HepG2 (cell line): Measurements from ENCODE around the gene SHANK2. TPM values are rescaled to one million over a fixed set of nuclear protein-coding genes. Genes with fewer than 3 reads are reported as not detected.

Source experiments
- ARNT2 ChIP-seq: sonication (generic); formaldehyde crosslinking; IDR thresholded peaks from 2 replicates; pipeline ENCODE4 v1.8.0; 2022; ENCODE audit warnings: mild to moderate bottlenecking, low read depth, missing genetic modification reagents, moderate library complexity
- CHD2 ChIP-seq: IDR thresholded peaks from 2 replicates; pipeline ENCODE4 v1.6.1; 2011; ENCODE audit warnings: low read depth, low read length, improper control_type of control experiment
- ERF ChIP-seq: IDR thresholded peaks from 2 replicates; pipeline ENCODE4 v1.6.1; 2018; ENCODE audit warnings: missing biosample characterization, missing genetic modification reagents
- HOXA7 ChIP-seq: sonication (generic); formaldehyde crosslinking; IDR thresholded peaks from 2 replicates; pipeline ENCODE4 v1.8.1; 2022; ENCODE audit warnings: mild to moderate bottlenecking, missing genetic modification reagents, moderate library complexity
- JUND ChIP-seq: sonication (generic); formaldehyde crosslinking; IDR thresholded peaks from 2 replicates; pipeline ENCODE4 v1.8.0; 2022; ENCODE audit warnings: mild to moderate bottlenecking, missing genetic modification reagents
- KLF12 ChIP-seq: sonication (generic); formaldehyde crosslinking; IDR thresholded peaks from 2 replicates; pipeline ENCODE4 v1.4.0; 2020; ENCODE audit warnings: missing genetic modification reagents, borderline replicate concordance
- MED13 ChIP-seq: sonication (generic); formaldehyde crosslinking; IDR thresholded peaks from 2 replicates; pipeline ENCODE4 v1.5.0; 2020; ENCODE audit warnings: missing genetic modification reagents
- MIER2 ChIP-seq: IDR thresholded peaks from 2 replicates; pipeline ENCODE4 v1.6.1; 2016; ENCODE audit warnings: missing biosample characterization, missing genetic modification reagents
- NAIF1 ChIP-seq: sonication (generic); formaldehyde crosslinking; IDR thresholded peaks from 2 replicates; pipeline ENCODE4 v1.5.0; 2020; ENCODE audit warnings: mild to moderate bottlenecking, missing genetic modification reagents, borderline replicate concordance
- NCOA2 ChIP-seq: sonication (generic); formaldehyde crosslinking; IDR thresholded peaks from 2 replicates; pipeline ENCODE4 v1.8.0; 2022; ENCODE audit warnings: inconsistent platforms
- NFIB ChIP-seq: sonication (generic); formaldehyde crosslinking; IDR thresholded peaks from 2 replicates; pipeline ENCODE4 v1.9.0; 2021; ENCODE audit warnings: missing genetic modification reagents, mild to moderate bottlenecking, borderline replicate concordance
- NFYC ChIP-seq: IDR thresholded peaks from 2 replicates; pipeline ENCODE4 v1.6.1; 2016; ENCODE audit warnings: missing genetic modification reagents, missing compliant biosample characterization
- RFX5 ChIP-seq: IDR thresholded peaks from 2 replicates; pipeline ENCODE4 v1.6.1; 2011; ENCODE audit warnings: low read depth, low read length, improper control_type of control experiment
- SETDB1 ChIP-seq: sonication (generic); formaldehyde crosslinking; IDR thresholded peaks from 2 replicates; pipeline ENCODE4 v1.5.1; 2020; ENCODE audit warnings: missing genetic modification reagents, mild to moderate bottlenecking, borderline replicate concordance
- SMYD3 ChIP-seq: sonication (generic); formaldehyde crosslinking; IDR thresholded peaks from 2 replicates; pipeline ENCODE4 v1.8.1; 2023; ENCODE audit warnings: mild to moderate bottlenecking, missing genetic modification reagents
- SOX5 ChIP-seq: IDR thresholded peaks from 2 replicates; pipeline ENCODE4 v1.6.1; 2016; ENCODE audit warnings: borderline replicate concordance
- ZBTB7A ChIP-seq: sonication (generic); formaldehyde crosslinking; IDR thresholded peaks from 2 replicates; pipeline ENCODE4 v1.8.0; 2022; ENCODE audit warnings: mild to moderate bottlenecking, missing genetic modification reagents
- ZFP36L2 ChIP-seq: sonication (generic); formaldehyde crosslinking; IDR thresholded peaks from 2 replicates; pipeline ENCODE4 v1.4.0; 2020; ENCODE audit warnings: missing genetic modification reagents
- ZMYM3 ChIP-seq: sonication (generic); formaldehyde crosslinking; IDR thresholded peaks from 2 replicates; pipeline ENCODE4 v1.5.1; 2020; ENCODE audit warnings: mild to moderate bottlenecking, missing genetic modification reagents
- ZNF101 ChIP-seq: sonication (generic); formaldehyde crosslinking; IDR thresholded peaks from 2 replicates; pipeline ENCODE4 v1.4.0; 2020; ENCODE audit warnings: mild to moderate bottlenecking, low read depth, missing genetic modification reagents, borderline replicate concordance
- ZNF225 ChIP-seq: sonication (generic); formaldehyde crosslinking; IDR thresholded peaks from 2 replicates; pipeline ENCODE4 v1.4.0; 2020; ENCODE audit warnings: mild to moderate bottlenecking, missing genetic modification reagents
- ZSCAN12 ChIP-seq: sonication (generic); formaldehyde crosslinking; IDR thresholded peaks from 2 replicates; pipeline ENCODE4 v1.9.0; 2021; ENCODE audit warnings: mild to moderate bottlenecking, missing genetic modification reagents
- ZZZ3 ChIP-seq: sonication (generic); formaldehyde crosslinking; IDR thresholded peaks from 2 replicates; pipeline ENCODE4 v1.4.0; 2020; ENCODE audit warnings: missing genetic modification reagents, mild to moderate bottlenecking, borderline replicate concordance
- polyA plus RNA-seq, 8 experiments: library from polyadenylated mRNA; depleted of rRNA in 3 of 8; stranded (reverse) in 7 of 8; unstranded in 1 of 8; fragments of >200 nt; fragmentation: Illumina TruSeq in 4 of 8; extraction: Trizol in 4 of 8; gene quantifications; 2 replicates each; pipeline versions ENCODE4 v1.2.1 to v1.2.3, GENCODE V29; 2011 to 2016; ENCODE audit warnings: low read depth in 4 of 8, missing spikeins in 1 of 8, mixed read lengths in 1 of 8; ENCODE audit not compliant: insufficient read depth in 1 of 8
- total RNA-seq, 5 experiments: library from RNA; depleted of rRNA; stranded (reverse); fragments of >200 nt; fragmentation: Illumina TruSeq; extraction: Trizol; gene quantifications; 2 replicates each; pipeline ENCODE4 v1.2.3, GENCODE V29; 2016; ENCODE audit warnings: low read depth in 1 of 5

Gene SHANK2
- total and polyA plus RNA-seq, 2 of the 13 experiments (the other 11 are each of a cell fraction or from before 2014, with no cell fraction given) = 10.2 to 13.0 TPM

DNA sequence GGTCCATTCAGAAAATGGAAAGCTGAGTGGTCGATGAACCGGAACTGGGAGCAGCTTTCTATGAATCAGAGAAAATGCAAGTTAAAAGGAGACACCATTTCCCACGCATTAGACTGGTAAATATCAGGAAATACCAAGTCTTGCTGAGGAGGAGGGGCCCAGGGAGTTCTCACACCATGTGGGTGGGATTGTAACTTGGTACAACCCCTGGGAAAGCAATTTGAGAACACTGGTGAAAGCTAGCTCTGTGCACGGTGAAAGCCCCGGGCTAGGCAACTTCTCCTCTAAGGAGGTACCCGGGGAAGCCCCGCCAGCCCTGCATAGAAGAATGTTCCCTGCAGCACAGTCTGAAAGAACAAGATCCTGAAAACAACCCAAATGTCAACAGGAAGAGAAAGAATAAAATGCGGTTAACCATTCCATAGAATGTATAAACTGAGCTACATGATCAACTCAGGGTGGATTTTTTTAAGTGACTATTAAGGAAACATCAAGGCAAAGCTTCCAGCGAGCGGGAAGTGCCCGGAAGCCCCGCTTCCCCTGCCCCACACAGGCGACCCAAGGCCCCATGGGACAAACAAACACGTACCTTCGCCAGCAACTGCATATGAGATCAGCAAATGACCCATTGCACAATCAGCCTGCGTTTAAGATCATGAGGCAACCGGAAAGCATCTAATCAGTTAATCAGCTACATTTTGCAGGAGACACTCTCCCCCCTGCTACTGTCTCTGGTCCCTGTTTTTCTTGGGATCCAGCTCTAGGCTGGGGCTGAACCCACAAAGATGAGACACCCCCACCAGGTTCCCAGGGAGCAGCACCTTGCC, 11.3 kb downstream of the SHANK2 start (continued):
- TF ChIP-seq ARNT2 (CRISPR knock-in tag) = no peak
- TF ChIP-seq ZMYM3 (CRISPR knock-in tag) = peak; percentile 56
- 0 out of 2 replicates have a peak, but pooled peaks have one; percentile 47 for TF ChIP-seq MED13 (CRISPR knock-in tag)
- no peak for TF ChIP-seq NFYC
- no peak for TF ChIP-seq ZFP36L2 (CRISPR knock-in tag)
- TF ChIP-seq ZSCAN12 (CRISPR knock-in tag) = no peak
- TF ChIP-seq CHD2 = no peak
- peak; percentile 59; the same call in 1 of the 2 replicates for TF ChIP-seq ZBTB7A
- peak; percentile 92 for TF ChIP-seq NCOA2
- no peak for TF ChIP-seq HOXA7
- TF ChIP-seq ZNF101 (CRISPR knock-in tag) = no peak
- no peak for TF ChIP-seq ZZZ3 (CRISPR knock-in tag)
- peak; percentile 61; the same call in 1 of the 2 replicates for TF ChIP-seq KLF12
- TF ChIP-seq ZNF225 = no peak
- TF ChIP-seq JUND = peak; percentile 84; the same call in 1 of the 2 replicates
- TF ChIP-seq NFIB (CRISPR knock-in tag) = no peak
- 0 out of 2 replicates have a peak, but pooled peaks have one; percentile 23 for TF ChIP-seq RFX5
- TF ChIP-seq SETDB1 (CRISPR knock-in tag) = no peak
- TF ChIP-seq NAIF1 (CRISPR knock-in tag) = no peak
- TF ChIP-seq MIER2 (CRISPR knock-in tag) = 0 out of 2 replicates have a peak, but pooled peaks have one; percentile 46
- peak; percentile 87 for TF ChIP-seq SOX5 (CRISPR knock-in tag)
- peak; percentile 89 for TF ChIP-seq ERF (CRISPR knock-in tag)
- TF ChIP-seq SMYD3 (CRISPR knock-in tag) = no peak; the same call in 1 of the 2 replicates
